ENCODE measurements around the gene F10. TPM values are rescaled to one million over a fixed set of nuclear protein-coding genes. Genes with fewer than 3 reads are reported as not detected.
A peak's percentile ranks its signal among the peaks of the same experiment; 100 is the strongest.

The F10 gene
- total RNA-seq, 5 donors from 2014 or later (not counting 1 experiment from before 2014, with no cell fraction given): not detected

DNA sequence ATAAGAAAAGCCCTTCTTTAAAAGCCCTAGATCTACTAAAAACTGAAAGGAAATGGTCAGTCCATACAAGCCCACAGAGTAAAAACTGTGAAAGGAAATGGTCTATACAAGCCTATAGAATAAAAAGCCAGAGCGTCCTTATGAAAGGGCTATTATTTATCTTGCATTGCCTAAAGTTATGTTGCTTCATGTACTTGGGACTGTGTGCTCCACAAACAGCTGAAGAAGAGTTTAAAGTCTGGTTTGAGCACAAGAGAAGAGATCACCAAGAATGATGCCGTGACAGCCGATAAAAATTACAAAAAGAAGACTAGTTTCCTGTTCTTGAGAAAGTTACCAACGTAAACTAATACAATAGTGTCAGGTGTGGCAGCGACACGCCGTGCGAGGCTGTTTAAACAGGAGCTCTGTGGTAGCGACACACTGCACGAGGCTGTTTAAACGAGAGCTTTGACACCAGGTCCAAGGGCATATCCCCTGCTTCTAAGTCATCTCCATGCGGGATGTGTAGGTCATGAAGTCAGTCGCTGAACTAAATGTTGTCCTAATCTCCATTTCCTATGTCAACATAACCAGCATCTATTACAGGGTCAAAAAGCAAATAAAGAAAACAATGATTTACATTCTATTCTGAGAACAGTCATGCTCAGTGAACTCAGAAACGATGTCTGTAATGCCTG lies 61.0 kb downstream of the F10 start:
- H3K36me3 ChIP-seq (ENCODE audit: control insufficient read depth in 2 of 2, extremely low read depth in 1 of 2, insufficient read depth in 1 of 2, low read length in 1 of 2): peaks cover 13 to 63% of the 10 kb centered on the region in 2 donors
- Mint-ChIP-seq H3K4me1 (peaks cover 51 to 81% (median 75%) of the 10 kb centered on the region in 3 donors), H3K4me3 (peak overlapping the region in 2 of 3 donors; percentile 17 to 43), H3K36me3 (peaks cover 60% of the 10 kb centered on the region), H3K27me3 (no peaks in the 10 kb centered on the region), H3K27ac (peak overlapping the region; percentile 79 to 89), H3K9me3 (no peaks in the 10 kb centered on the region)
- WGBS (ENCODE audit: insufficient coverage): 89% methylated on average over 12 of the region's 14 CpGs
- no peaks in the 10 kb centered on the region for H3K9me3 ChIP-seq
- ATAC-seq (replicated peaks in 1 of 4) (peak in 1 of 4 experiments; percentile 37), DNase-seq (peak in 1 of 35 experiments; percentile 16)
- peaks cover 30 to 61% of the 10 kb centered on the region in 2 experiments for H3K4me1 ChIP-seq (ENCODE audit: control insufficient read depth in 1 of 2, extremely low read depth in 1 of 2, insufficient read depth in 2 of 2, low read length in 2 of 2)
- H3K4me3 ChIP-seq (ENCODE audit: control insufficient read depth in 1 of 2, extremely low read depth in 1 of 2, low read length in 1 of 2): no peak overlapping the region
- POLR2A ChIA-PET: no interaction called here
- no peaks in the 10 kb centered on the region for H3K27me3 ChIP-seq (replicated peaks in 1 of 2; ENCODE audit: control insufficient read depth in 2 of 2, extremely low read depth in 1 of 2, insufficient read depth in 2 of 2, low read length in 1 of 2)
- peak overlapping the region; percentile 61 for H3K27ac ChIP-seq (ENCODE audit: low read length)
- CTCF ChIA-PET: no interaction called here

DNA sequence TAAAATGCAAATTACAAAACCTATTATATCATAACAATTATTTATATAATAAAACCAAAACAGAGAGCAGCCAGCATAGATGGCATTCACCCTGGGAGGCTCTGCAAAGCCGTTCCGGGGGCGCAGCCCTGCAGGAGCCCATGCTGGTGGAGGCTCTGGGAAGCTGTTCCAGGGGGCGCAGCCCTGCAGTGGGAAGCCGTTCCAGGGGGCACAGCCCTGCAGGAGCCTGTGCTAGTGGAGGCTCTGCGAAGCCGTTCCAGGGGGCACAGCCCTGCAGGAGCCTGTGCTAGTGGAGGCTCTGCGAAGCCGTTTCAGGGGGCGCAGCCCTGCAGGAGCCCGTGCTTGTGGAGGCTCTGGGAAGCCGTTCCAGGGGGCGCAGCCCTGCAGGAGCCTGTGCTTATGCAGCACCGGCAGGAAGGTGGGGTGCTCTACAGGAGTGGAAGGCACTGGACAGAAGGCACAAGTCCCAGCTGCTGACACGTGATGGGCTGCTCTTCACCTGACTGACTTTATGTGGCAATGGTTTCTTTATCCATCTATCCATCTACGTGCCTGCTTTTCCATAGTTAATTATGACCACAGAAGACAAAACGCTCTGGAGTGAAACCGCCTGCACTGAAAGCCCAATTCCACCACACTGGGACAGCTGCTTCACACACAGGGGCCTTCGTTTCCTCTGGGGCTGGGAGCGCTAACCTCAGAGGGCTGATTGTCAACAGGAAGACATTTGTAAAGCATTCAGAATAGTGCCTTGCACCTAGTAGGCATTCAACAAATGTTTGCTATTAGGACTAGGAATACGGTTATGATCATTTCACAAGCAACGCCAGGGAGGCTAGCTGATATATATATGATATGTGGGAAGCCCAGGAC lies 62.2 kb downstream of the F10 start:
- CTCF ChIA-PET: no interaction called here
- peaks cover 63% of the 10 kb centered on the region for H3K36me3 Mint-ChIP-seq
- H3K4me1 ChIP-seq (ENCODE audit: control insufficient read depth in 1 of 2, extremely low read depth in 1 of 2, insufficient read depth in 2 of 2, low read length in 2 of 2): peaks cover 27 to 51% of the 10 kb centered on the region in 2 experiments
- no peaks in the 10 kb centered on the region for H3K9me3 Mint-ChIP-seq
- H3K4me3 Mint-ChIP-seq: peak overlapping the region; percentile 77 to 83 (median 77)
- H3K4me3 ChIP-seq (ENCODE audit: control insufficient read depth in 1 of 2, extremely low read depth in 1 of 2, low read length in 1 of 2): peak overlapping the region in 1 of 2 donors; percentile 31
- peak; percentile 79 to 92 (median 80) for ATAC-seq (replicated peaks in 1 of 4)
- WGBS (ENCODE audit: insufficient coverage): 57% methylated on average over 17 of the region's 22 CpGs
- peak overlapping the region; percentile 61 for H3K27ac ChIP-seq (ENCODE audit: low read length)
- POLR2A ChIA-PET: no interaction called here
- H3K27me3 ChIP-seq (replicated peaks in 1 of 2; ENCODE audit: control insufficient read depth in 2 of 2, extremely low read depth in 1 of 2, insufficient read depth in 2 of 2, low read length in 1 of 2): no peaks in the 10 kb centered on the region
- H3K4me1 Mint-ChIP-seq: peaks cover 49 to 77% (median 67%) of the 10 kb centered on the region in 3 donors
- H3K9me3 ChIP-seq: no peaks in the 10 kb centered on the region
- no peaks in the 10 kb centered on the region for H3K27me3 Mint-ChIP-seq
- peak in 14 of 35 experiments; percentile 22 to 59 (median 40) for DNase-seq
- peaks cover 5 to 53% of the 10 kb centered on the region in 2 donors for H3K36me3 ChIP-seq (ENCODE audit: control insufficient read depth in 2 of 2, extremely low read depth in 1 of 2, insufficient read depth in 1 of 2, low read length in 1 of 2)
- peak overlapping the region; percentile 93 to 96 for H3K27ac Mint-ChIP-seq

DNA sequence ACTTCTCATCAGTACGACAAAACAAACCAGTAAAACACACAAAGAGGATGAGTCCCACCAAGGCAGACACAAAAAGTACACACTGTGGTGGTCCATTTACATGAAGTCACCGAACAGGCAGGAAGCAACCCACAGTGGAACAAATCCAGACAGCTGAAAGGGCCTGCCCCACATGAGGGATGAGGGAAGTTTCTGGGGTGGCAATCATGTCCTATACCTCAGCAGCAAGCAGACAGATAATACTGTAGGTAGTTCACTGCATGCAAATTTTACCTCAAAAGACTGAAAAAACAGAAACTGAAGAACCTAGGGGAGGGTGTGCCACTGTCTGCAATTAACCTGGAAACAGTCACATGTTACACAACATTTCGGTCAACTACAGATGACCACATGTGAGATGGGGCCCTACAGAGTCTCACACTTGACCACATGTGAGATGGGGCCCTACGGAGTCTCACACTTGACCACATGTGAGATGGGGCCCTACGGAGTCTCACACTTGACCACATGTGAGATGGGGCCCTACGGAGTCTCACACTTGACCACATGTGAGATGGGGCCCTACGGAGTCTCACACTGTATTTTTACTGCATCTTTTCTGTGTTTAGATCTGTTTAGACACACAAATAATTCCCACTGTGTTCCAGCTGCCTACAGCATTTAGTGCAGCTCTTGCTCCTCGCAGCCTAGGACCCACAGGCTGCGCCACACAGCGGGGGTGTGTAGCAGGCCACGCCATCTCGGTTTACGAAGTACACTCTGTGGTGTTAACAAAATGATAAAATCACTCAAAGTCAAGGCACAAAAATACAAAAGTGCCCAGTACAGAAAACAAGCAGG lies 63.7 kb downstream of the F10 start:
- Histone ChIP-seq H3K9me3 (no peaks in the 10 kb centered on the region), H3K27me3 (replicated peaks in 1 of 2; ENCODE audit: control insufficient read depth in 2 of 2, extremely low read depth in 1 of 2, insufficient read depth in 2 of 2, low read length in 1 of 2) (no peaks in the 10 kb centered on the region), H3K4me1 (ENCODE audit: control insufficient read depth in 1 of 2, extremely low read depth in 1 of 2, insufficient read depth in 2 of 2, low read length in 2 of 2) (peaks cover 27 to 48% of the 10 kb centered on the region in 2 experiments), H3K27ac (ENCODE audit: low read length) (peak overlapping the region; percentile 61), H3K4me3 (ENCODE audit: control insufficient read depth in 1 of 2, extremely low read depth in 1 of 2, low read length in 1 of 2) (peak overlapping the region in 1 of 2 donors; percentile 9), H3K36me3 (ENCODE audit: control insufficient read depth in 2 of 2, extremely low read depth in 1 of 2, insufficient read depth in 1 of 2, low read length in 1 of 2) (peaks cover 6 to 51% of the 10 kb centered on the region in 2 donors)
- ChIA-PET CTCF (no interaction called here), POLR2A (no interaction called here)
- no peaks in the 10 kb centered on the region for H3K9me3 Mint-ChIP-seq
- peak overlapping the region; percentile 95 to 97 for H3K27ac Mint-ChIP-seq
- peak overlapping the region; percentile 53 to 70 (median 60) for H3K4me3 Mint-ChIP-seq
- ATAC-seq (replicated peaks in 1 of 4): peak in 1 of 4 experiments; percentile 61
- H3K4me1 Mint-ChIP-seq: peaks cover 34 to 62% (median 56%) of the 10 kb centered on the region in 3 donors
- WGBS (ENCODE audit: insufficient coverage): 33% methylated on average over 2 of the region's 13 CpGs
- no peaks in the 10 kb centered on the region for H3K27me3 Mint-ChIP-seq
- peak in 1 of 35 experiments; percentile 54 for DNase-seq
- H3K36me3 Mint-ChIP-seq: peaks cover 58% of the 10 kb centered on the region

DNA sequence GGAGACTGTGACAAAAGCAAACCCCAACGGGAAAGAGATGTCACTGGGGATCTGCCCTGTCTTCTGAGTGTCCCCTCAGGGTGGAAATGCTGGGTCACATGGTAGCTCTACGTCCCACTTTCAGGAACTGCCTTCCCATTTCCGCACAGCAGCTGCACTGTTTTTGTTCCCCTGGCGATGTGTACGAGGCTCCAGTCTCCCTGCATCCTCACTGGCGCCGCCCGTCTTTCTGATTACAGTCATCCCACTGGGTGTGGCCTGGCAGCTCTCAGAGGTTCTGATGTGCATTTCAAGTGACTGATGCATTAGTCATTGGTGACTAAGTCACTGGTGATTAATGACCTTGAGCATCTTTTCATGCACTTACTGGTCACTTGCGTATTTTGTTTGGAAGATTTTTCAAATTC lies 64.7 kb downstream of the F10 start:
- peaks cover 27 to 42% of the 10 kb centered on the region in 2 experiments for H3K4me1 ChIP-seq (ENCODE audit: control insufficient read depth in 1 of 2, extremely low read depth in 1 of 2, insufficient read depth in 2 of 2, low read length in 2 of 2)
- H3K9me3 ChIP-seq: no peaks in the 10 kb centered on the region
- peaks cover 56% of the 10 kb centered on the region for H3K36me3 Mint-ChIP-seq
- H3K27ac Mint-ChIP-seq: peak overlapping the region; percentile 89
- H3K4me3 ChIP-seq (ENCODE audit: control insufficient read depth in 1 of 2, extremely low read depth in 1 of 2, low read length in 1 of 2): no peak overlapping the region
- POLR2A ChIA-PET: no interaction called here
- H3K36me3 ChIP-seq (ENCODE audit: control insufficient read depth in 2 of 2, extremely low read depth in 1 of 2, insufficient read depth in 1 of 2, low read length in 1 of 2): peaks cover 6 to 53% of the 10 kb centered on the region in 2 donors
- no peaks in the 10 kb centered on the region for H3K9me3 Mint-ChIP-seq
- peak overlapping the region in 2 of 3 donors; percentile 44 to 72 for H3K4me3 Mint-ChIP-seq
- H3K27me3 Mint-ChIP-seq: no peaks in the 10 kb centered on the region
- ATAC-seq (replicated peaks in 1 of 4) (no peak), DNase-seq (peak in 4 of 35 experiments; percentile 16 to 34 (median 26))
- WGBS (ENCODE audit: insufficient coverage): 55% methylated on average over 8 of the region's 9 CpGs
- H3K4me1 Mint-ChIP-seq: peaks cover 31 to 55% (median 49%) of the 10 kb centered on the region in 3 donors
- CTCF ChIA-PET: no interaction called here
- no peaks in the 10 kb centered on the region for H3K27me3 ChIP-seq (replicated peaks in 1 of 2; ENCODE audit: control insufficient read depth in 2 of 2, extremely low read depth in 1 of 2, insufficient read depth in 2 of 2, low read length in 1 of 2)
- peak overlapping the region; percentile 61 for H3K27ac ChIP-seq (ENCODE audit: low read length)

DNA sequence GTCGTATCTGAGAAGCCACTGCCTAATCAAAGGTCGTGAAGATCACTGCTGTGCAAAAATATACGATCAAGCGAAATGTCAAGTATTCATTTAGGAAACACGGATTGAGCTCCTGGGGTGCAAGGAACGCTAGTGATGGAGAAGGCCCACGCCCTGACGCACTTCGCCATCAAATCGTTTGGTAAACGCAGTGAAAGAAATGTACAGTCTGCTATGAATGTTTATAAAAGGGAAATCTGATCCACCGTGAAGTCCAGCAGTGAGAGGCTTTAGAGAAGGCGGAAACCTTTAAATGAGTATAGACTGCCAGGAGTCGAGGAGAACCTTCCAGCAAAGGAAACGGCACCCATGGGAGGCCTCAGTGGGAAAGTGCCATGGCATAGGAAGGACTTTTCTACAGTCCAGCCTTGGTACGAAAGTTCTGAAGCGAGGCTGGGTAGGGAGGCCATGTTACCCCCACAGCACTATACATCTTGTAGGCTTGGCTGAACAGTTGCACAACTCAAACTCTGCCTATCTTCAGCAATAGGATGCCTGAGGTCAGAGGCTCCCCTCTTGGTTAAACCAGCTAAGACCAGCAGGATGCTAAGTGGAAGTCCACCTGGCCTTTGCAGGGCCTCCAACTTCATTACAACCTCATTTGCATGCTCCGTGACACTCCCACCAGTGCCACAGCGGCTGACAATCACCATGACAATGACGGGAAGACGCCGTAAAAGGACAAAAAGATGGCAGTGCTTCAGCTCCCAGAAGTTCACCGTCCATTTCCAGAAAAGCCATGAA lies 65.5 kb downstream of the F10 start:
- Histone ChIP-seq H3K27ac (ENCODE audit: low read length) (no peak overlapping the region), H3K4me1 (ENCODE audit: control insufficient read depth in 1 of 2, extremely low read depth in 1 of 2, insufficient read depth in 2 of 2, low read length in 2 of 2) (peaks cover 27 to 37% of the 10 kb centered on the region in 2 experiments), H3K4me3 (ENCODE audit: control insufficient read depth in 1 of 2, extremely low read depth in 1 of 2, low read length in 1 of 2) (no peak overlapping the region), H3K9me3 (no peaks in the 10 kb centered on the region), H3K36me3 (ENCODE audit: control insufficient read depth in 2 of 2, extremely low read depth in 1 of 2, insufficient read depth in 1 of 2, low read length in 1 of 2) (peaks cover 6 to 57% of the 10 kb centered on the region in 2 donors), H3K27me3 (replicated peaks in 1 of 2; ENCODE audit: control insufficient read depth in 2 of 2, extremely low read depth in 1 of 2, insufficient read depth in 2 of 2, low read length in 1 of 2) (no peaks in the 10 kb centered on the region)
- DNase-seq (no peak), ATAC-seq (replicated peaks in 1 of 4) (no peak)
- H3K36me3 Mint-ChIP-seq: peaks cover 62% of the 10 kb centered on the region
- peak overlapping the region; percentile 5 to 89 for H3K27ac Mint-ChIP-seq
- peaks cover 31 to 52% (median 46%) of the 10 kb centered on the region in 3 donors for H3K4me1 Mint-ChIP-seq
- ChIA-PET POLR2A (interaction anchor here in 1 of 2 donors (0.5 kb wide), 1 partner anchor 518 kb away, joined by 6 read pairs; no protein-coding TSS in a partner anchor), CTCF (no interaction called here)
- H3K4me3 Mint-ChIP-seq: no peak overlapping the region
- H3K27me3 Mint-ChIP-seq: no peaks in the 10 kb centered on the region
- WGBS (ENCODE audit: insufficient coverage): 97% methylated on average over 22 of the region's 23 CpGs
- H3K9me3 Mint-ChIP-seq: no peaks in the 10 kb centered on the region

Measured in T-cell (primary cell).